H1 (cell line): ENCODE data around the gene TNPO2. TPM values are rescaled to one million over a fixed set of nuclear protein-coding genes. Genes with fewer than 3 reads are reported as not detected.

Experiments used
- CREB1 ChIP-seq: IDR thresholded peaks from 2 replicates; pipeline ENCODE4 v1.6.1; 2012; ENCODE audit warnings: inconsistent platforms
- EGR1 ChIP-seq: IDR thresholded peaks from 2 replicates; pipeline ENCODE4 v1.6.1; 2011; ENCODE audit warnings: low read depth, low read length, borderline replicate concordance
- KDM1A ChIP-seq: fragments of 200-600, 300-600 bp; sonication (generic); IDR thresholded peaks from 2 replicates; pipeline ENCODE4 v1.7.1; 2016; ENCODE audit warnings: mild to moderate bottlenecking, low read length, borderline replicate concordance
- polyA plus RNA-seq, 7 experiments: library from polyadenylated mRNA; depleted of rRNA in 3 of 7; stranded (reverse) in 5 of 7; unstranded in 2 of 7; fragments of >200 nt in 5 of 7; fragments of 200-250 nt in 2 of 7; gene quantifications; 1 replicate in 5 of 7; 2 replicates in 1 of 7; 4 replicates in 1 of 7; pipeline versions ENCODE4 v1.2.1 to v1.2.3, GENCODE V29; 2011 to 2013; ENCODE audit warnings: missing spikeins in 2 of 7, mixed read lengths in 2 of 7
- total RNA-seq: library from RNA; stranded (reverse); fragmentation: NEBNext Ultra II Directional; extraction: Animal tissue kit (Norgen Biotek cat#: 25700); gene quantifications from 2 replicates; pipeline ENCODE4 v1.2.1, GENCODE V29; 2021

Gene TNPO2
- total and polyA plus RNA-seq, 2 of the 8 experiments (the other 6 are each of a cell fraction or from before 2014, with no cell fraction given): 112 to 121 TPM

DNA sequence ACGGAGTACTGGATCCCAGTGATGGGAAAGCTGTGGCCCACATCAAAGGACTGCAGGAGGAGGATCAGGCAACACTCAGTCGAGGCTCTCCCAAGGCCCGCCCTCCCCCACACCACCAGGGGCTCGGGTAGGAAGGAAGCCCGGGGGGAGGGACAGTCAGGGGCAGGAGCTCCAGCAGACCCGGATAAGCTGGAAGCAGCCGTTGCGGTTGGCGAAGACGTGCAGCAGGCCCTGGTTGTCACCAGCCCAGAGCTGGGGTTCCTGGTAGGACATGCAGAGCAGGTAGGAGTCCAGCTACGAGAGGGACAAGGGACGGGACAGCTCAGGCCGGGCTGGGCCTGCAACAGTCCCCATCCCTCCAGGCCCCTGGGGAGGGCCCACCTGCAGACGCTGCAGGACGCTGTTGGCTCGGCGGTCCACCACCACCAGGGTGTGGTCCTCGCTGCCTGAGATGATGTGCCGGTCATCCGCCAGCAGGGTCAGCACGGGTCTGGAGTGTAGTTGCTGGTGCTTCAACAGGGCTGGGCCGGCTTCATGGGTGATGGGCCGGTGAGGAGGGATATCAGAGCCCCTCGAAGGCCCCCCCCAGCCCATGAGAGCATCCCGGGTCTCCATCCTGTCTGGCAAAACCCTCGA is 34.0 kb downstream of the TNPO2 start (continued):
- TF ChIP-seq EGR1 (no peak), KDM1A (no peak), CREB1 (no peak)
